Neural cell (in vitro differentiated cells): ENCODE results near the gene CDK5RAP2. TPM values are rescaled to one million over a fixed set of nuclear protein-coding genes. Genes with fewer than 3 reads are reported as not detected.

Source experiments
- H2AFZ ChIP-seq: fragments of 200-600, 300-800 bp; sonication (generic), shearing (Covaris generic); 2 replicates; pipeline ENCODE4 v1.6.0; 2014; ENCODE audit warnings: low read depth, mild to moderate bottlenecking, antibody characterized with exemption, low read length, moderate library complexity
- H3F3A ChIP-seq: fragments of 200-600 bp; shearing (Covaris generic); 2 replicates; pipeline ENCODE4 v1.6.1; 2016; ENCODE audit warnings: mild to moderate bottlenecking, moderate library complexity, mixed read lengths, antibody characterized with exemption, low read length; ENCODE audit not compliant: insufficient read depth, poor library complexity, severe bottlenecking
- H3K27ac ChIP-seq: fragments of 200-600, 300-800 bp; sonication (generic), shearing (Covaris generic); 2 replicates; pipeline ENCODE4 v1.5.1; 2014; ENCODE audit warnings: mild to moderate bottlenecking, low read length, moderate library complexity
- H3K27me3 ChIP-seq: fragments of 300-800, 200-600 bp; sonication (generic), shearing (Covaris generic); 2 replicates; pipeline ENCODE4 v1.6.0; 2014; ENCODE audit warnings: mild to moderate bottlenecking, low read depth, low read length, moderate library complexity; ENCODE audit not compliant: insufficient read depth
- H3K36me3 ChIP-seq: fragments of 300-800, 200-600 bp; sonication (generic), shearing (Covaris generic); 2 replicates; pipeline ENCODE4 v1.5.1; 2014; ENCODE audit warnings: mild to moderate bottlenecking, antibody characterized with exemption, low read length, moderate library complexity; ENCODE audit not compliant: insufficient read depth
- H3K4me2 ChIP-seq: fragments of 300-800, 200-600 bp; sonication (generic), shearing (Covaris generic); 2 replicates; pipeline ENCODE4 v1.6.0; 2014; ENCODE audit warnings: mild to moderate bottlenecking, low read length
- H3K4me3 ChIP-seq: fragments of 300-800, 200-600 bp; sonication (generic), shearing (Covaris generic); 2 replicates; pipeline ENCODE4 v1.5.1; 2014; ENCODE audit warnings: mild to moderate bottlenecking, low read length, moderate library complexity
- H3K79me2 ChIP-seq: fragments of 200-600 bp; shearing (Covaris generic); replicated peaks from 2 replicates; pipeline ENCODE4 v1.6.0; 2014; ENCODE audit warnings: mild to moderate bottlenecking, low read length, moderate library complexity; ENCODE audit not compliant: insufficient read depth
- H3K9ac ChIP-seq: fragments of 300-800, 200-600 bp; sonication (generic), shearing (Covaris generic); 2 replicates; pipeline ENCODE4 v1.6.1; 2016; ENCODE audit warnings: mild to moderate bottlenecking, low read length, mixed read lengths
- H3K9me2 ChIP-seq: fragments of 200-600 bp; shearing (Covaris generic); 2 replicates; pipeline ENCODE4 v1.6.1; 2016; ENCODE audit warnings: mild to moderate bottlenecking, low read length, mixed read lengths; ENCODE audit not compliant: insufficient read depth
- H3K9me3 ChIP-seq: fragments of 200-600, 300-800 bp; sonication (generic), shearing (Covaris generic); 2 replicates; pipeline ENCODE4 v1.6.1; 2016; ENCODE audit warnings: mild to moderate bottlenecking, mixed run types, low read length, moderate library complexity, mixed read lengths
- H4K20me1 ChIP-seq: fragments of 200-600 bp; shearing (Covaris generic); 2 replicates; pipeline ENCODE4 v1.6.1; 2016; ENCODE audit warnings: mild to moderate bottlenecking, mixed run types; ENCODE audit not compliant: insufficient read depth
- EP300 ChIP-seq: fragments of 450-650 bp; conservative IDR thresholded peaks from 2 replicates; pipeline ENCODE4 v1.6.1; 2014; ENCODE audit warnings: antibody characterized with exemption, mild to moderate bottlenecking, moderate library complexity; ENCODE audit not compliant: poor library complexity, severe bottlenecking
- EZH2 ChIP-seq: fragments of 200-600, 300-800 bp; shearing (Covaris generic), sonication (generic); IDR thresholded peaks from 2 replicates; pipeline ENCODE4 v1.6.1; 2014; ENCODE audit warnings: antibody characterized with exemption, low read length, borderline replicate concordance, mild to moderate bottlenecking; ENCODE audit not compliant: insufficient read depth, poor library complexity, severe bottlenecking
- MXI1 ChIP-seq: fragments of 450-650 bp; conservative IDR thresholded peaks from 2 replicates; pipeline ENCODE4 v1.6.1; 2014; ENCODE audit warnings: antibody characterized with exemption, mild to moderate bottlenecking; ENCODE audit not compliant: poor library complexity, severe bottlenecking
- POLR2AphosphoS5 ChIP-seq: IDR thresholded peaks from 2 replicates; pipeline ENCODE4 v1.6.1; 2012
- RAD21 ChIP-seq: fragments of 450-650 bp; conservative IDR thresholded peaks from 2 replicates; pipeline ENCODE4 v1.6.1; 2014; ENCODE audit warnings: antibody characterized with exemption, mild to moderate bottlenecking, moderate library complexity
- SMC3 ChIP-seq: fragments of 450-650 bp; conservative IDR thresholded peaks from 2 replicates; pipeline ENCODE4 v1.6.1; 2014; ENCODE audit warnings: antibody characterized with exemption, mild to moderate bottlenecking, moderate library complexity; ENCODE audit not compliant: poor library complexity
- TAF1 ChIP-seq: IDR thresholded peaks from 2 replicates; pipeline ENCODE4 v1.6.1; 2012; ENCODE audit warnings: low read depth
- polyA plus RNA-seq: library from polyadenylated mRNA; depleted of rRNA; stranded (reverse); fragments of >200 nt; gene quantifications from 2 replicates; pipeline ENCODE4 v1.2.3, GENCODE V29; 2014
- TF ChIP-seq, protein P1 (sequence below): fragments of 450-650 bp; IDR thresholded peaks from 2 replicates; pipeline ENCODE4 v1.5.1; 2014; ENCODE audit warnings: antibody characterized with exemption, mild to moderate bottlenecking, moderate library complexity; ENCODE audit not compliant: poor library complexity, severe bottlenecking
- TF ChIP-seq, protein P2 (sequence below): IDR thresholded peaks from 2 replicates; pipeline ENCODE4 v1.6.1; 2012; ENCODE audit warnings: borderline replicate concordance

Gene CDK5RAP2
- polyA plus RNA-seq, 1 donor from 2014 or later: 43.3 TPM

DNA sequence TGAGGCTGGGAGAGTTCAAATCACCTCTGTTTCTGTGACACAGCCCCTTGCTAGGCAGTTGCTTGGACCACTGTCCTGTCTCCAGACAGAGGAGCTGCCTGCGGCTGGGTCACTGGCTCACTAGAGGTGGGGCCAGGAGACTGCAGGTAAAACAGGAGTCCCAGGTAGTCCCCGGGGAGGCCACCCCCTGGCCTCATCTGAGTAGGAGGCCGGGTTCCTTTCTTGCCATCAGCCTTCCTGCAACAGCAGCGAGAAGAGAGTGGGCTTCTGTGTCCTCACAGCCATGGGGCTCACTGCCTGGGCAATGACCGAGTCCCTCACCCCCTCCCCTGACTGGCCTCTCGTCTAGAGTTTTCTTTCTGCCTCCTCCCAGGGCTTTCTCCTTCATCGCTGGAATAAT is 197.5 kb downstream of the CDK5RAP2 start:
- no peak overlapping the region for H3K27ac ChIP-seq
- H3K9me3 ChIP-seq: no peaks in the 10 kb centered on the region
- no peaks in the 10 kb centered on the region for H3F3A ChIP-seq
- H2AFZ ChIP-seq: no peak overlapping the region
- H3K36me3 ChIP-seq: no peaks in the 10 kb centered on the region
- no peak for TF ChIP-seq POLR2AphosphoS5
- no peak for TF ChIP-seq SMC3
- TF ChIP-seq TAF1: no peak
- no peak for TF ChIP-seq RAD21
- TF ChIP-seq MXI1: no peak
- TF ChIP-seq EZH2: no peak
- TF ChIP-seq, protein P1, sequence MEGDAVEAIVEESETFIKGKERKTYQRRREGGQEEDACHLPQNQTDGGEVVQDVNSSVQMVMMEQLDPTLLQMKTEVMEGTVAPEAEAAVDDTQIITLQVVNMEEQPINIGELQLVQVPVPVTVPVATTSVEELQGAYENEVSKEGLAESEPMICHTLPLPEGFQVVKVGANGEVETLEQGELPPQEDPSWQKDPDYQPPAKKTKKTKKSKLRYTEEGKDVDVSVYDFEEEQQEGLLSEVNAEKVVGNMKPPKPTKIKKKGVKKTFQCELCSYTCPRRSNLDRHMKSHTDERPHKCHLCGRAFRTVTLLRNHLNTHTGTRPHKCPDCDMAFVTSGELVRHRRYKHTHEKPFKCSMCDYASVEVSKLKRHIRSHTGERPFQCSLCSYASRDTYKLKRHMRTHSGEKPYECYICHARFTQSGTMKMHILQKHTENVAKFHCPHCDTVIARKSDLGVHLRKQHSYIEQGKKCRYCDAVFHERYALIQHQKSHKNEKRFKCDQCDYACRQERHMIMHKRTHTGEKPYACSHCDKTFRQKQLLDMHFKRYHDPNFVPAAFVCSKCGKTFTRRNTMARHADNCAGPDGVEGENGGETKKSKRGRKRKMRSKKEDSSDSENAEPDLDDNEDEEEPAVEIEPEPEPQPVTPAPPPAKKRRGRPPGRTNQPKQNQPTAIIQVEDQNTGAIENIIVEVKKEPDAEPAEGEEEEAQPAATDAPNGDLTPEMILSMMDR: no peak
- TF ChIP-seq EP300: no peak
- TF ChIP-seq, protein P2, sequence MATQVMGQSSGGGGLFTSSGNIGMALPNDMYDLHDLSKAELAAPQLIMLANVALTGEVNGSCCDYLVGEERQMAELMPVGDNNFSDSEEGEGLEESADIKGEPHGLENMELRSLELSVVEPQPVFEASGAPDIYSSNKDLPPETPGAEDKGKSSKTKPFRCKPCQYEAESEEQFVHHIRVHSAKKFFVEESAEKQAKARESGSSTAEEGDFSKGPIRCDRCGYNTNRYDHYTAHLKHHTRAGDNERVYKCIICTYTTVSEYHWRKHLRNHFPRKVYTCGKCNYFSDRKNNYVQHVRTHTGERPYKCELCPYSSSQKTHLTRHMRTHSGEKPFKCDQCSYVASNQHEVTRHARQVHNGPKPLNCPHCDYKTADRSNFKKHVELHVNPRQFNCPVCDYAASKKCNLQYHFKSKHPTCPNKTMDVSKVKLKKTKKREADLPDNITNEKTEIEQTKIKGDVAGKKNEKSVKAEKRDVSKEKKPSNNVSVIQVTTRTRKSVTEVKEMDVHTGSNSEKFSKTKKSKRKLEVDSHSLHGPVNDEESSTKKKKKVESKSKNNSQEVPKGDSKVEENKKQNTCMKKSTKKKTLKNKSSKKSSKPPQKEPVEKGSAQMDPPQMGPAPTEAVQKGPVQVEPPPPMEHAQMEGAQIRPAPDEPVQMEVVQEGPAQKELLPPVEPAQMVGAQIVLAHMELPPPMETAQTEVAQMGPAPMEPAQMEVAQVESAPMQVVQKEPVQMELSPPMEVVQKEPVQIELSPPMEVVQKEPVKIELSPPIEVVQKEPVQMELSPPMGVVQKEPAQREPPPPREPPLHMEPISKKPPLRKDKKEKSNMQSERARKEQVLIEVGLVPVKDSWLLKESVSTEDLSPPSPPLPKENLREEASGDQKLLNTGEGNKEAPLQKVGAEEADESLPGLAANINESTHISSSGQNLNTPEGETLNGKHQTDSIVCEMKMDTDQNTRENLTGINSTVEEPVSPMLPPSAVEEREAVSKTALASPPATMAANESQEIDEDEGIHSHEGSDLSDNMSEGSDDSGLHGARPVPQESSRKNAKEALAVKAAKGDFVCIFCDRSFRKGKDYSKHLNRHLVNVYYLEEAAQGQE: no peak
- H3K27me3 ChIP-seq: no peaks in the 10 kb centered on the region
- H4K20me1 ChIP-seq: no peaks in the 10 kb centered on the region
- no peak overlapping the region for H3K4me2 ChIP-seq
- H3K4me3 ChIP-seq: no peak overlapping the region
- no peaks in the 10 kb centered on the region for H3K9me2 ChIP-seq
- H3K9ac ChIP-seq: no peak overlapping the region
- no peaks in the 10 kb centered on the region for H3K79me2 ChIP-seq

DNA sequence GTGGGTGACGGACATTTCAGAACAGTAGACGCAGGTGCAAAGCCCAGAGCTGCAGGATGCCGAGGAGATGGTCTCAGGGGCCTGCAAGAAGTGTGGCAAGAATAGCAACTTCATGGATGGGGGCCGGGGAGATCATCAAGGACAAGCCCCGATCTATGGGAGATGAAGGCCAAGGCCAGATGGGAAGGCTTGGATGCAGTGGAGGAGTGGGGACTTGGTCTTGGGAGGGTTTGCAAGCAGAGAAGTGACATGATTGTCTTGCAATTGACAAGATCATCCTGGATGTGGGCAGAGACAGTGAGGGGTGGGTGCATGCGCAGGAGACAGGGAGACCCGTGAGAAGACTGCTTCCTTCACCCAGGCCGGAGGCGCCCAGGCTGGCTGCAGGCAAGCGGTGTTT is 198.1 kb downstream of the CDK5RAP2 start:
- Histone ChIP-seq H3F3A (no peaks in the 10 kb centered on the region), H3K9me2 (no peaks in the 10 kb centered on the region), H3K4me2 (no peak overlapping the region), H3K9ac (no peak overlapping the region), H2AFZ (no peak overlapping the region), H3K4me3 (no peak overlapping the region), H3K9me3 (no peaks in the 10 kb centered on the region), H3K79me2 (no peaks in the 10 kb centered on the region), H3K36me3 (no peaks in the 10 kb centered on the region), H3K27me3 (no peaks in the 10 kb centered on the region), H4K20me1 (no peaks in the 10 kb centered on the region), H3K27ac (no peak overlapping the region)
- TF ChIP-seq EP300 (no peak), RAD21 (no peak), MXI1 (no peak), SMC3 (no peak), TAF1 (no peak), EZH2 (no peak), POLR2AphosphoS5 (no peak)
- TF ChIP-seq, protein P2: no peak
- TF ChIP-seq, protein P1: no peak
